ENCODE measurements around the gene POLQ. TPM values are rescaled to one million over a fixed set of nuclear protein-coding genes. Genes with fewer than 3 reads are reported as not detected.
"Not testable (repeated sequence)": the region's sequence is repeated elsewhere in the genome, so short reads cannot be mapped to it uniquely, and the experiment has no call there.

POLQ gene
- total and polyA plus RNA-seq, 2 donors from 2014 or later: 0.35 TPM; not detected in 1

DNA sequence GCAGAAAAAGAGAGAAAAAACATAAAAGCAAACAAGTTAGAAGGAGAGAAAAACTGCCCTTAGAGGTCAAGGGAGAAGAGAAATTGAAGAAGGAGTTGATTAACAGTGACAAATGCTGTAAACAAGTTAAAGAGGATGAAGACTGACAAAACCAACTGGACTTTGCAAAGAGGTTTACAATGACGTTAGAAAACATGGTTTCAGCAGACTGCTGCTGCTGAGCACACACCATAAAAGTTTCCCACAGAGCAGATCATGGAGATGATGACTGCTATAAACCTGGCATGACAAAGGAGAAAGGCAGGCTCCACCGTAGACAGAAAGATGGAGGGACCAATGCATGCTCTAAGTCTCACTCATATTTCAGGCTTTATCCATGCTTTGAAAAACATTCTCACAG lies 78.7 kb downstream of the POLQ start:
- Histone ChIP-seq H3K4me1 (ENCODE audit: control insufficient read depth in 2 of 3, insufficient read depth in 2 of 3, low read depth in 1 of 3, low read length in 3 of 3) (no peaks in the 10 kb centered on the region), H3K4me3 (ENCODE audit: low read length in 3 of 3) (no peak overlapping the region), H3K36me3 (ENCODE audit: control insufficient read depth in 2 of 3, insufficient read depth in 3 of 3, low read length in 3 of 3) (no peaks in the 10 kb centered on the region), H3K9ac (ENCODE audit: low read length in 3 of 3) (no peak overlapping the region), H3K9me3 (ENCODE audit: control insufficient read depth in 2 of 3, insufficient read depth in 1 of 3, low read length in 3 of 3) (no peaks in the 10 kb centered on the region), H3K27me3 (ENCODE audit: control insufficient read depth, insufficient read depth, low read length) (no peaks in the 10 kb centered on the region), H3K27ac (ENCODE audit: low read depth in 2 of 2, low read length in 2 of 2) (no peak overlapping the region)
- DNase-seq: no peak
- FAIRE-seq: no peak
- TF ChIP-seq, protein P1, sequence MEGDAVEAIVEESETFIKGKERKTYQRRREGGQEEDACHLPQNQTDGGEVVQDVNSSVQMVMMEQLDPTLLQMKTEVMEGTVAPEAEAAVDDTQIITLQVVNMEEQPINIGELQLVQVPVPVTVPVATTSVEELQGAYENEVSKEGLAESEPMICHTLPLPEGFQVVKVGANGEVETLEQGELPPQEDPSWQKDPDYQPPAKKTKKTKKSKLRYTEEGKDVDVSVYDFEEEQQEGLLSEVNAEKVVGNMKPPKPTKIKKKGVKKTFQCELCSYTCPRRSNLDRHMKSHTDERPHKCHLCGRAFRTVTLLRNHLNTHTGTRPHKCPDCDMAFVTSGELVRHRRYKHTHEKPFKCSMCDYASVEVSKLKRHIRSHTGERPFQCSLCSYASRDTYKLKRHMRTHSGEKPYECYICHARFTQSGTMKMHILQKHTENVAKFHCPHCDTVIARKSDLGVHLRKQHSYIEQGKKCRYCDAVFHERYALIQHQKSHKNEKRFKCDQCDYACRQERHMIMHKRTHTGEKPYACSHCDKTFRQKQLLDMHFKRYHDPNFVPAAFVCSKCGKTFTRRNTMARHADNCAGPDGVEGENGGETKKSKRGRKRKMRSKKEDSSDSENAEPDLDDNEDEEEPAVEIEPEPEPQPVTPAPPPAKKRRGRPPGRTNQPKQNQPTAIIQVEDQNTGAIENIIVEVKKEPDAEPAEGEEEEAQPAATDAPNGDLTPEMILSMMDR (IDR thresholded peaks at IDR 0.05; ENCODE audit: borderline replicate concordance, extremely low read depth, insufficient read depth): no peak
- intact Hi-C loops (cut with DNase I): no loop called here

DNA sequence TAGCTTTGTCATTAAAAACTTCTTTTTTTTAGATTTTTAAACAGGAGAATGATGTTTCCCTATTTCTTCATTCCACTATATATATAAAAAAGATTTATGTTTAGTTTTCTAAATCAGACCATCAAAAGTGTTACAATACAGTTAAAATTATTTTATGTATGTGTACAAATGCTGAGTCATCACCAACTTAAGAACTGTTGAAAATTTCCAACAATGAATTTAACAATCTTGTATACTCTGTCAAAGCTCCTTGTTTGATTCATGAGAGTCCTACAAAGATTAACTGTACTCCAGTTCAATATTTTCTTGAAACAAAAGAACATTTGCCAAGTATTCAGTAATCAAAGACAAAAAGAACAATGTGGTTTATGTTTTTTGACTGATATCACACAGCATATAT lies 82.0 kb downstream of the POLQ start:
- TF ChIP-seq, protein P1 (IDR thresholded peaks at IDR 0.05; ENCODE audit: borderline replicate concordance, extremely low read depth, insufficient read depth): no peak
- Histone ChIP-seq H3K9ac (ENCODE audit: low read length in 3 of 3) (no peak overlapping the region), H3K27me3 (ENCODE audit: control insufficient read depth, insufficient read depth, low read length) (no peaks in the 10 kb centered on the region), H3K4me3 (ENCODE audit: low read length in 3 of 3) (no peak overlapping the region), H3K4me1 (ENCODE audit: control insufficient read depth in 2 of 3, insufficient read depth in 2 of 3, low read depth in 1 of 3, low read length in 3 of 3) (no peaks in the 10 kb centered on the region), H3K27ac (ENCODE audit: low read depth in 2 of 2, low read length in 2 of 2) (no peak overlapping the region), H3K36me3 (ENCODE audit: control insufficient read depth in 2 of 3, insufficient read depth in 3 of 3, low read length in 3 of 3) (peaks cover 0 to 2% (median 0%) of the 10 kb centered on the region in 3 donors), H3K9me3 (ENCODE audit: control insufficient read depth in 2 of 3, insufficient read depth in 1 of 3, low read length in 3 of 3) (no peaks in the 10 kb centered on the region)
- no peak for DNase-seq
- no peak for FAIRE-seq
- intact Hi-C loops (cut with DNase I): no loop called here

- Histone ChIP-seq H3K9ac (ENCODE audit: low read length in 3 of 3) (no peak overlapping the region), H3K9me3 (ENCODE audit: control insufficient read depth in 2 of 3, insufficient read depth in 1 of 3, low read length in 3 of 3) (no peaks in the 10 kb centered on the region), H3K4me1 (ENCODE audit: control insufficient read depth in 2 of 3, insufficient read depth in 2 of 3, low read depth in 1 of 3, low read length in 3 of 3) (no peaks in the 10 kb centered on the region), H3K36me3 (ENCODE audit: control insufficient read depth in 2 of 3, insufficient read depth in 3 of 3, low read length in 3 of 3) (peaks cover 0 to 2% (median 0%) of the 10 kb centered on the region in 3 donors), H3K27ac (ENCODE audit: low read depth in 2 of 2, low read length in 2 of 2) (no peak overlapping the region), H3K27me3 (ENCODE audit: control insufficient read depth, insufficient read depth, low read length) (no peaks in the 10 kb centered on the region), H3K4me3 (ENCODE audit: low read length in 3 of 3) (no peak overlapping the region)
- FAIRE-seq: no peak
- intact Hi-C loops (cut with DNase I): no loop called here
- no peak for DNase-seq
- TF ChIP-seq, protein P1 (IDR thresholded peaks at IDR 0.05; ENCODE audit: borderline replicate concordance, extremely low read depth, insufficient read depth): no peak
Measured at GRCh38 chr3:121462565-121462964, 83.2 kb downstream of the POLQ start.

- H3K27ac ChIP-seq (ENCODE audit: low read depth in 2 of 2, low read length in 2 of 2); H3K4me3 ChIP-seq (ENCODE audit: low read length in 3 of 3); H3K36me3 ChIP-seq (ENCODE audit: control insufficient read depth in 2 of 3, insufficient read depth in 3 of 3, low read length in 3 of 3); H3K9me3 ChIP-seq (ENCODE audit: control insufficient read depth in 2 of 3, insufficient read depth in 1 of 3, low read length in 3 of 3); intact Hi-C loops (cut with DNase I); H3K9ac ChIP-seq (ENCODE audit: low read length in 3 of 3); H3K27me3 ChIP-seq (ENCODE audit: control insufficient read depth, insufficient read depth, low read length); H3K4me1 ChIP-seq (ENCODE audit: control insufficient read depth in 2 of 3, insufficient read depth in 2 of 3, low read depth in 1 of 3, low read length in 3 of 3); DNase-seq; FAIRE-seq: not testable (repeated sequence)
Measured at GRCh38 chr3:121451752-121452151, 94.0 kb downstream of the POLQ start.
